Measurements from ENCODE around the gene OTUD7B. TPM values are rescaled to one million over a fixed set of nuclear protein-coding genes. Genes with fewer than 3 reads are reported as not detected.

The OTUD7B gene
- total and polyA plus RNA-seq, 12 donors, result 5.7 to 45.7 (median 19.8) TPM

DNA sequence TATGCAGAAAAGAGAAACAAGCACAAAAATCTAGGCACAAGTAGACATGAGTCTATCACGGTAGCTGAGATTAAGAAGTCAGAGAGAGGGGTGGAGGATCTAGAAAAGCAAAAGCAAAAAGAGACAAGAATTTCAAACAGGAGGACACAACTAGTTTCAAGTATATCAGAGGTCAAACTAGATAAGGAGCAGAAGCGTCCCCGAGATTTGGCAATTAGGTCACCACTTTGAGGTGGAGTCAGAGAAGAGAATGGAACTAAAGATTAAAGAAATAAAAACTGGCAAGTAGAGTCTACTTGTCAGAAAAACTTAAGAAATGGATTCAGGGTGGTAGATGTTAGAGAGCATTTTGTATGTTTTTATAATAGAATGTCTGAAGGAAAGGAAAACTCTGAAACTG lies 85.2 kb downstream of the OTUD7B start:
- H3K4me1 ChIP-seq (replicated peaks in 1 of 2), result peaks cover 13 to 35% of the 10 kb centered on the region in 2 donors
- H3K36me3 ChIP-seq (replicated peaks in 1 of 2), result peaks cover 0 to 50% of the 10 kb centered on the region in 2 donors
- WGBS, 4 donors, result 55 to 58% (median 58%) methylated on average over 3 of the region's 3 CpGs
- intact Hi-C loops (cut with DNase I), result no loop called here
- H3K27ac ChIP-seq, result no peak overlapping the region
- no peak for DNase-seq
- H3K27me3 ChIP-seq, result no peaks in the 10 kb centered on the region
- H3K4me3 ChIP-seq, result no peak overlapping the region
- TF ChIP-seq CTCF (IDR thresholded peaks at IDR 0.05), result no peak
- no peak for TF ChIP-seq POLR2A (IDR thresholded peaks at IDR 0.05)
- no peaks in the 10 kb centered on the region for H3K9me3 ChIP-seq (replicated peaks in 1 of 3)

GRCh38 chr1:149923626-149924025 lies 86.9 kb downstream of the OTUD7B start:
- peaks cover 0 to 43% of the 10 kb centered on the region in 2 donors for H3K36me3 ChIP-seq (replicated peaks in 1 of 2)
- no peak for TF ChIP-seq POLR2A (IDR thresholded peaks at IDR 0.05)
- TF ChIP-seq CTCF (IDR thresholded peaks at IDR 0.05), result no peak
- 81 to 90% (median 88%) methylated on average over 10 of the region's 10 CpGs for WGBS, 4 donors
- intact Hi-C loops (cut with DNase I), result no loop called here
- H3K9me3 ChIP-seq (replicated peaks in 1 of 3), result no peaks in the 10 kb centered on the region
- H3K27ac ChIP-seq, result no peak overlapping the region
- no peaks in the 10 kb centered on the region for H3K27me3 ChIP-seq
- peaks cover 12 to 34% of the 10 kb centered on the region in 2 donors for H3K4me1 ChIP-seq (replicated peaks in 1 of 2)
- no peak for DNase-seq
- no peak overlapping the region for H3K4me3 ChIP-seq

- peak within 1 kb of the TSS in 2 of 5 donors; percentile 19 to 22 for H3K27ac ChIP-seq
- DNase-seq, result peak; percentile 45 to 79 (median 59)
- H3K27me3 ChIP-seq, result no peaks in the 10 kb centered on the region
- no peaks in the 10 kb centered on the region for H3K9me3 ChIP-seq (replicated peaks in 1 of 3)
- peak within 1 kb of the TSS in 2 of 4 donors; percentile 18 to 64 for H3K4me3 ChIP-seq
- 1 to 2% (median 1%) methylated on average over 8 to 24 of the region's 24 CpGs for WGBS, 4 donors
- intact Hi-C loops (cut with DNase I), result no loop called here
- H3K36me3 ChIP-seq (replicated peaks in 1 of 2), result peaks cover 0 to 6% of the 10 kb centered on the region in 2 donors
- peaks cover 0 to 9% of the 10 kb centered on the region in 2 donors for H3K4me1 ChIP-seq (replicated peaks in 1 of 2)
- no peak for TF ChIP-seq CTCF (IDR thresholded peaks at IDR 0.05)
- peak in 1 of 2 donors; percentile 12 for TF ChIP-seq POLR2A (IDR thresholded peaks at IDR 0.05)
These were observed 92.9 kb downstream of the OTUD7B start, which contains the start of gene SV2A for GRCh38 chr1:149917571-149918144. Gene SV2A, minus strand, starts transcription at chr1:149917844. Its CDS starts 4,004 bp downstream, at chr1:149913840.

- no peak for DNase-seq
- intact Hi-C loops (cut with DNase I), result no loop called here
- peaks cover 0 to 9% of the 10 kb centered on the region in 2 donors for H3K4me1 ChIP-seq (replicated peaks in 1 of 2)
- H3K27me3 ChIP-seq, result no peaks in the 10 kb centered on the region
- WGBS, 4 donors, result 13 to 21% (median 15%) methylated on average over 8 to 10 of the region's 10 CpGs
- no peaks in the 10 kb centered on the region for H3K9me3 ChIP-seq (replicated peaks in 1 of 3)
- H3K27ac ChIP-seq, result peak overlapping the region in 1 of 5 donors; percentile 22
- no peaks in the 10 kb centered on the region for H3K36me3 ChIP-seq (replicated peaks in 1 of 2)
- H3K4me3 ChIP-seq, result peak overlapping the region in 1 of 4 donors; percentile 64
- no peak for TF ChIP-seq POLR2A (IDR thresholded peaks at IDR 0.05)
- TF ChIP-seq CTCF (IDR thresholded peaks at IDR 0.05), result no peak
These were observed 93.7 kb downstream of the OTUD7B start for GRCh38 chr1:149916898-149917252.

Data from adrenal gland (tissue), 12 donors.